H9 (cell line): Measurements from ENCODE around the gene GALNT10. TPM values are rescaled to one million over a fixed set of nuclear protein-coding genes. Genes with fewer than 3 reads are reported as not detected.

Experiments
- DNase-seq: peaks from one replicate; pipeline ENCODE4 v3.0.0-alpha.2; 2017
- H2AFZ ChIP-seq: one replicate; pipeline ENCODE4 v1.6.1; 2013; ENCODE audit warnings: mild to moderate bottlenecking, low read length, control low read depth, moderate library complexity
- H2AK5ac ChIP-seq: 2 replicates; pipeline ENCODE4 v1.6.1; 2013; ENCODE audit warnings: low read length, control low read depth, mixed read lengths; ENCODE audit not compliant: insufficient read length
- H2BK120ac ChIP-seq: one replicate; pipeline ENCODE4 v1.6.1; 2013; ENCODE audit warnings: low read depth, mild to moderate bottlenecking, low read length, control low read depth, inconsistent platforms; ENCODE audit not compliant: poor library complexity, severe bottlenecking
- H2BK12ac ChIP-seq: 2 replicates; pipeline ENCODE4 v1.6.1; 2013; ENCODE audit warnings: low read length, control low read depth, mixed read lengths, low read depth; ENCODE audit not compliant: insufficient read length
- H2BK15ac ChIP-seq: 2 replicates; pipeline ENCODE4 v1.6.1; 2013; ENCODE audit warnings: low read depth, low read length, control low read depth
- H2BK20ac ChIP-seq: one replicate; pipeline ENCODE4 v1.6.1; 2013; ENCODE audit warnings: low read depth, mild to moderate bottlenecking, low read length, control low read depth, inconsistent platforms; ENCODE audit not compliant: poor library complexity, severe bottlenecking
- H2BK5ac ChIP-seq: 2 replicates; pipeline ENCODE4 v1.6.1; 2013; ENCODE audit warnings: low read length, control low read depth, mixed read lengths; ENCODE audit not compliant: insufficient read length
- H3K14ac ChIP-seq: 2 replicates; pipeline ENCODE4 v1.6.1; 2013; ENCODE audit warnings: low read length, control low read depth; ENCODE audit not compliant: insufficient read depth
- H3K18ac ChIP-seq: 2 replicates; pipeline ENCODE4 v1.6.1; 2013; ENCODE audit warnings: low read depth, mild to moderate bottlenecking, mixed read lengths, low read length, control low read depth; ENCODE audit not compliant: insufficient read length
- H3K23ac ChIP-seq: 2 replicates; pipeline ENCODE4 v1.6.1; 2013; ENCODE audit warnings: low read length, control low read depth, mixed read lengths, low read depth; ENCODE audit not compliant: insufficient read length
- H3K23me2 ChIP-seq: 2 replicates; pipeline ENCODE4 v1.6.1; 2013; ENCODE audit warnings: low read depth, mild to moderate bottlenecking, mixed read lengths, low read length, control low read depth; ENCODE audit not compliant: insufficient read length, poor library complexity, severe bottlenecking
- H3K27ac ChIP-seq: 2 replicates; pipeline ENCODE4 v1.5.1; 2013; ENCODE audit warnings: low read length, control low read depth, mixed read lengths, low read depth; ENCODE audit not compliant: insufficient read length
- H3K27me3 ChIP-seq: 2 replicates; pipeline ENCODE4 v1.6.1; 2013; ENCODE audit warnings: low read length, control low read depth, inconsistent platforms; ENCODE audit not compliant: insufficient read depth
- H3K4ac ChIP-seq: 2 replicates; pipeline ENCODE4 v1.6.1; 2013; ENCODE audit warnings: low read depth, mild to moderate bottlenecking, control low read depth, inconsistent platforms, low read length, moderate library complexity
- H3K4me1 ChIP-seq: 2 replicates; pipeline ENCODE4 v1.6.1; 2013; ENCODE audit warnings: low read length, control low read depth, inconsistent platforms; ENCODE audit not compliant: insufficient read depth
- H3K4me2 ChIP-seq: 2 replicates; pipeline ENCODE4 v1.6.1; 2013; ENCODE audit warnings: low read length, control low read depth, mixed read lengths; ENCODE audit not compliant: insufficient read length, insufficient read depth
- H3K56ac ChIP-seq: 2 replicates; pipeline ENCODE4 v1.6.1; 2013; ENCODE audit warnings: low read depth, mild to moderate bottlenecking, mixed read lengths, low read length, control low read depth; ENCODE audit not compliant: insufficient read length
- H3K79me1 ChIP-seq: 2 replicates; pipeline ENCODE4 v1.6.1; 2013; ENCODE audit warnings: low read depth, mild to moderate bottlenecking, moderate library complexity, low read length, control low read depth, inconsistent platforms; ENCODE audit not compliant: insufficient read depth, poor library complexity, severe bottlenecking
- H3K79me2 ChIP-seq: 2 replicates; pipeline ENCODE4 v1.6.1; 2013; ENCODE audit warnings: low read length, control low read depth, inconsistent platforms; ENCODE audit not compliant: insufficient read depth
- H3K9ac ChIP-seq: 2 replicates; pipeline ENCODE4 v1.6.1; 2013; ENCODE audit warnings: low read length, control low read depth, mixed read lengths; ENCODE audit not compliant: insufficient read length; ENCODE audit errors: extremely low read depth
- H3K9me3 ChIP-seq: one replicate; pipeline ENCODE4 v1.6.1; 2013; ENCODE audit warnings: low read depth, low read length, inconsistent platforms; ENCODE audit not compliant: control insufficient read depth
- H3T11ph ChIP-seq: one replicate; pipeline ENCODE4 v1.6.1; 2013; ENCODE audit warnings: mild to moderate bottlenecking, low read length, control low read depth, inconsistent platforms
- H4K20me1 ChIP-seq: one replicate; pipeline ENCODE4 v1.6.1; 2013; ENCODE audit not compliant: control insufficient read depth, insufficient read length, insufficient read depth
- H4K5ac ChIP-seq: 2 replicates; pipeline ENCODE4 v1.6.1; 2013; ENCODE audit warnings: low read depth, mild to moderate bottlenecking, mixed read lengths, low read length, control low read depth; ENCODE audit not compliant: insufficient read length
- H4K8ac ChIP-seq: replicated peaks from 2 replicates; pipeline ENCODE4 v1.6.1; 2013; ENCODE audit warnings: low read length, control low read depth, mixed read lengths, low read depth; ENCODE audit not compliant: insufficient read length
- H4K91ac ChIP-seq: 2 replicates; pipeline ENCODE4 v1.6.1; 2013; ENCODE audit warnings: low read depth, mild to moderate bottlenecking, moderate library complexity, mixed read lengths, low read length, control low read depth; ENCODE audit not compliant: insufficient read length
- H3K27ac Mint-ChIP-seq, 3 experiments: 2 replicates in 2 of 3; 3 replicates in 1 of 3; pipeline ENCODE4 v1.8.0; 2020 to 2021; ENCODE audit warnings: mixed read lengths in 3 of 3, mild to moderate bottlenecking in 1 of 3, moderate library complexity in 1 of 3
- H3K27me3 Mint-ChIP-seq: 2 replicates; pipeline ENCODE4 v1.8.0; 2021; ENCODE audit warnings: low read depth, mild to moderate bottlenecking, moderate library complexity, mixed read lengths
- H3K36me3 Mint-ChIP-seq, 3 experiments: 2 replicates in 2 of 3; 3 replicates in 1 of 3; pipeline ENCODE4 v1.8.0; 2020 to 2021; ENCODE audit warnings: low read depth in 3 of 3, mixed read lengths in 3 of 3; ENCODE audit not compliant: insufficient read depth in 1 of 3
- H3K4me1 Mint-ChIP-seq, 2 experiments: 2 replicates each; pipeline ENCODE4 v1.8.0; 2020; ENCODE audit warnings: mixed read lengths in 2 of 2
- H3K4me3 Mint-ChIP-seq, 2 experiments: 2 replicates in 1 of 2; 3 replicates in 1 of 2; pipeline ENCODE4 v1.8.0; 2020 to 2021; ENCODE audit warnings: mild to moderate bottlenecking in 2 of 2, mixed read lengths in 2 of 2, moderate library complexity in 1 of 2
- H3K9me3 Mint-ChIP-seq, 2 experiments: 2 replicates in 1 of 2; 3 replicates in 1 of 2; pipeline ENCODE4 v1.8.0; 2020; ENCODE audit warnings: mild to moderate bottlenecking in 2 of 2, mixed read lengths in 2 of 2, moderate library complexity in 1 of 2
- CTCF ChIP-seq: fragments of 200-600 bp; sonication (generic); conservative IDR thresholded peaks from 3 replicates; pipeline ENCODE4 v1.8.0; 2021; ENCODE audit warnings: antibody characterized with exemption, mild to moderate bottlenecking
- WGBS: extraction: QIAGEN DNeasy Blood & Tissue Kit; methylation state at CpG from one replicate; pipeline ENCODE4 v1.1.7; 2013; ENCODE audit warnings: missing lambda C conversion rate, low lambda C conversion rate, mixed read lengths; ENCODE audit not compliant: insufficient read length; ENCODE audit errors: extremely low coverage; 5-methylcytosine and 5-hydroxymethylcytosine counted together
- total RNA-seq: library from RNA; stranded (reverse); gene quantifications from 2 replicates; pipeline ENCODE4 v1.2.1, GENCODE V29; 2021

The GALNT10 gene
- total RNA-seq, 1 experiment from 2014 or later, result 15.4 TPM

DNA sequence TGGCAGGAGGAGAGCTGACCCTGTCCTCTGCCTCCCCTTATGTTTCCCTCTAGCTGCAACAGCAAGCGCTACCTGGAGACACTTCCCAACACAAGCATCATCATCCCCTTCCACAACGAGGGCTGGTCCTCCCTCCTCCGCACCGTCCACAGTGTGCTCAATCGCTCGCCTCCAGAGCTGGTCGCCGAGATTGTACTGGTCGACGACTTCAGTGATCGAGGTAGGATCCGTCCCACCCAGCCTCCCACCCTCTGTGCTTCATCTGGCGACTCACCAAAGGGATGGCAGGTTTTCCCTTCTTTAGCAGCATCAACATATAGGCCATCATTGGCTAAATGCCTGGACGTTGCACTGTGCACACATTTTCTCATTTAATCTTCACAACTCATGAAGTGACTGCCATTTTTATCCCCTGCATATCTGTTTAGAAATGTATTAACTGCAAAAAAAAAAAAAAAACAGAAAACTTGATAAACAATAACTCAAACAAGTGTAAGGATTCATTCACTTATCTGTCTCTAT is 139.0 kb downstream of the GALNT10 start:
- H3K9me3 ChIP-seq, result no peaks in the 10 kb centered on the region
- DNase-seq, result no peak
- Mint-ChIP-seq H3K4me3 (no peak overlapping the region), H3K27me3 (no peaks in the 10 kb centered on the region), H3K27ac (no peak overlapping the region), H3K36me3 (no peaks in the 10 kb centered on the region), H3K9me3 (no peaks in the 10 kb centered on the region), H3K4me1 (peaks cover 0 to 6% of the 10 kb centered on the region in 2 experiments; a peak in 2 of 4 replicates)
- no peaks in the 10 kb centered on the region for H3K79me2 ChIP-seq
- H2BK12ac ChIP-seq, result no peak overlapping the region
- no peak overlapping the region for H4K8ac ChIP-seq
- H3K27ac ChIP-seq, result no peak overlapping the region
- H4K91ac ChIP-seq, result no peak overlapping the region
- H2BK120ac ChIP-seq, result no peak overlapping the region
- no peak overlapping the region; the same call in 1 of the 2 replicates for H3K14ac ChIP-seq
- no peak overlapping the region for H2BK15ac ChIP-seq
- no peaks in the 10 kb centered on the region for H3K23me2 ChIP-seq
- no peak overlapping the region for H3K23ac ChIP-seq
- no peaks in the 10 kb centered on the region; the same call in 1 of the 2 replicates for H3K4me1 ChIP-seq
- no peak overlapping the region for H3K4me2 ChIP-seq
- no peaks in the 10 kb centered on the region for H4K20me1 ChIP-seq
- no peak overlapping the region for H3K18ac ChIP-seq
- H3T11ph ChIP-seq, result no peak overlapping the region
- H2AK5ac ChIP-seq, result no peak overlapping the region
- H3K9ac ChIP-seq, result no peak overlapping the region
- no peak for TF ChIP-seq CTCF
- H2BK20ac ChIP-seq, result no peak overlapping the region
- no peak overlapping the region for H2AFZ ChIP-seq
- H3K4ac ChIP-seq, result no peak overlapping the region
- no peak overlapping the region for H4K5ac ChIP-seq
- no CpG with 5 or more reads among the region's 14 CpGs for WGBS
- H3K56ac ChIP-seq, result no peak overlapping the region
- no peaks in the 10 kb centered on the region for H3K79me1 ChIP-seq
- no peak overlapping the region for H2BK5ac ChIP-seq
- no peaks in the 10 kb centered on the region for H3K27me3 ChIP-seq
